Activated naive CD4-positive, alpha-beta T cell treated with anti-CD3 and anti-CD28 coated beads for 36 hours (primary cell): ENCODE data around the gene SMKR1. TPM values are rescaled to one million over a fixed set of nuclear protein-coding genes. Genes with fewer than 3 reads are reported as not detected.

ENCODE experiments used
- CTCF ChIA-PET: fragments of 350-600 bp; sonication (Branson Sonifier 250); formaldehyde crosslinking; loops from one replicate; lab custom pipeline; 2021; ENCODE audit warnings: antibody characterized with exemption; lab: Charles Lee
- DNase-seq: peaks from one replicate; pipeline ENCODE4 v3.0.0-alpha.2; 2020
- H3K27ac Mint-ChIP-seq: one replicate; pipeline ENCODE4 v1.8.0; 2021; ENCODE audit warnings: mild to moderate bottlenecking, mixed read lengths
- H3K27me3 Mint-ChIP-seq: one replicate; pipeline ENCODE4 v1.8.0; 2021; ENCODE audit warnings: low read depth, mixed read lengths
- H3K36me3 Mint-ChIP-seq: one replicate; pipeline ENCODE4 v1.8.0; 2021; ENCODE audit warnings: low read depth, mixed read lengths
- H3K4me1 Mint-ChIP-seq: one replicate; pipeline ENCODE4 v1.8.0; 2021; ENCODE audit warnings: low read depth, mixed read lengths
- H3K4me3 Mint-ChIP-seq: one replicate; pipeline ENCODE4 v1.8.0; 2021; ENCODE audit warnings: mild to moderate bottlenecking, moderate library complexity, mixed read lengths
- H3K9me3 Mint-ChIP-seq: one replicate; pipeline ENCODE4 v1.8.0; 2021; ENCODE audit warnings: mixed read lengths
- intact Hi-C: fragments of 100-400 bp; cut with micrococcal nuclease; formaldehyde crosslinking; loops from one replicate; pipeline ENCODE4 v1.15.1; 2023
- total RNA-seq, 2 experiments: library from RNA; stranded (reverse); gene quantifications; one replicate each; pipeline ENCODE4 v1.2.3, GENCODE V29; 2021

The SMKR1 gene
- total RNA-seq, result 1 to 10 TPM in 1 of 2 experiments, under 1 TPM in 1; 0.99 to 1.2 TPM

DNA sequence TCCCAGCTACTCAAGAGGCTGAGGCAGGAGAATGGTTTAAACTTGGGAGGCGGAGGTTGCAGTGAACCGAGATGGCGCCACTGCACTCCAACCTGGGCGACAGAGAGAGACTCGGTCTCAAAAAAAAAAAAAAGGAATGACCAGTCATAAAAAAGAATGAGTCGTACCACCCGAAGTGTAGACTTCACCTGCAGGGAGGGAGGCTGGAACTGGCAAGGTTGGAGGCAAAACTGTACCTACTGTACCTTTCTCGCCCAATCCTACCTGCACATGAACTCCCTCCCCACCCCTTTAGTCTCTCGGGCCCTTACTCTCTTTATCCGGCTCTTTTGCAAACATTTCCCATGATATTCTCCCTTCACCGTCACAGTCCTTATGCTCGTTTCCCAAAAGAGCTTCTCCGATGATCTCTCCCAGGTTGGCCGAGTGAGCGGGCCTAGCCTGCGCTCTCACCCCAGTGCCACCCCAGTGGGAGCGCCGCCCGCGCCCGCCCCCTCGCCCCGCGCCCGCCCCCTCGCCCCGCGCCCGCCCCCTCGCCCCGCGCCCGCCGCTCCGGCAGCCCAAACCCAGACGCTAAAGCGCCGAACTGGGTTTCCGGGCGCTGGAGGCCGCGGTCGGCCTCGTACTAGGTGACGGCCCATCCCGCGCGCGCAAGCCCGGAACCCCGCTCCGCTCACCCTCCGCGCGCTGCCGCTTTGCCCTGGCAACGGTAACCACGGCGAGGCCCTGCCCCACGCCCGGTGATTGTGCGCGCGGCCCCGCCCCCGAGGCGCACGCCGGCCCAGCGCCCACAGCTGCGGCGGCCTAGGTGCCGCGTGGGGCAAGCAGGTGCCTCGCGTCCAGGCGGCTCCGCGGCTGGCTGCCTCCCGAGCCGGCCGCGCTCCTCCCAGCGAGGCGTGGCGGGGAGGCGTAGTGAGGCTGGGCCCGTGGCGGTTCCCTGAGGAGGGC, at the start of gene SMKR1:
SMKR1 (plus strand) TSS at position 772 of the 948 bp plus-strand sequence. CDS start 294 bp downstream, outside the sequence.
- H3K36me3 Mint-ChIP-seq, result no peaks in the 10 kb centered on the region
- H3K4me3 Mint-ChIP-seq, result peak within 1 kb of the TSS; percentile 75
- H3K9me3 Mint-ChIP-seq, result no peaks in the 10 kb centered on the region
- intact Hi-C loops, result loop anchor here (1.0 to 5.0 kb wide), 5 partner anchors 109 to 510 kb away; partner anchors contain the start of gene NRF1
- H3K27me3 Mint-ChIP-seq, result no peaks in the 10 kb centered on the region
- no peak within 1 kb of the TSS for H3K27ac Mint-ChIP-seq
- CTCF ChIA-PET, result no interaction called here
- peak; percentile 86 for DNase-seq
- peaks cover 7% of the 10 kb centered on the region for H3K4me1 Mint-ChIP-seq

DNA sequence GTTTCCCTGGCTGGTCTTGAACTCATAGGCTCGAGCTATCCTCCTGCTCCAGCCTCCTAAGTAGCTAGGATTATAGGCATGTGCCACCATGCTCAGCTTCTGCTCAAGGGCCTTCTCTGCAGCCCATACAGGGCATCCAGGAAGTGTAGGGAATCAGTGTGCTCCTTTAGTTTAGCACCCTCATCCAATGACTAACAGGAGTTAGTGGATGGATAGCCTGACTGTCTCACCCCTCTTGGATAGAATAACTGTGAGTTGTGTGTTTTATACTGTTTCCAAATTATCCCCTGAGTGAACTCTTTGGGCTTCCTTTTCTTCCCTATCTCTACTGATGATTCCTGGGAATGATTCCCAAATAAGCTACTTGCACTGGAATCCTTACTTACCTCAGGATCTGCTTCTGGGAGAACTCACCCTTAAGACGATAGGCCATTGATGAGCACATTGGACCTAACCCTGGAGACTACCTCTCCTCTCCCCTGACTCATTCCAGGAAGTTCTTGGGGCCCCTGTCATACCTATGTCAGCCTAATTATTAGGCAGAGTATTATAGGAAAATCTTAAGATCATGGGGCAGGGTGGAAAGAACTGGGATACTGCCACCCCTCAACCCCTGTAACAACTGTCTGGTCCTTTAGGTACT, 49.6 kb upstream of the SMKR1 start:
- H3K4me3 Mint-ChIP-seq, result no peak overlapping the region
- CTCF ChIA-PET, result interaction anchor here (1.0 to 1.6 kb wide), 4 partner anchors 9 to 85 kb away, joined by 3 to 5 read pairs (median 4); no protein-coding TSS in a partner anchor
- H3K9me3 Mint-ChIP-seq, result peaks cover 4% of the 10 kb centered on the region
- no peak overlapping the region for H3K27ac Mint-ChIP-seq
- no peaks in the 10 kb centered on the region for H3K27me3 Mint-ChIP-seq
- H3K36me3 Mint-ChIP-seq, result peaks cover 83% of the 10 kb centered on the region
- H3K4me1 Mint-ChIP-seq, result peaks cover 11% of the 10 kb centered on the region
- intact Hi-C loops, result no loop called here
- DNase-seq, result no peak

DNA sequence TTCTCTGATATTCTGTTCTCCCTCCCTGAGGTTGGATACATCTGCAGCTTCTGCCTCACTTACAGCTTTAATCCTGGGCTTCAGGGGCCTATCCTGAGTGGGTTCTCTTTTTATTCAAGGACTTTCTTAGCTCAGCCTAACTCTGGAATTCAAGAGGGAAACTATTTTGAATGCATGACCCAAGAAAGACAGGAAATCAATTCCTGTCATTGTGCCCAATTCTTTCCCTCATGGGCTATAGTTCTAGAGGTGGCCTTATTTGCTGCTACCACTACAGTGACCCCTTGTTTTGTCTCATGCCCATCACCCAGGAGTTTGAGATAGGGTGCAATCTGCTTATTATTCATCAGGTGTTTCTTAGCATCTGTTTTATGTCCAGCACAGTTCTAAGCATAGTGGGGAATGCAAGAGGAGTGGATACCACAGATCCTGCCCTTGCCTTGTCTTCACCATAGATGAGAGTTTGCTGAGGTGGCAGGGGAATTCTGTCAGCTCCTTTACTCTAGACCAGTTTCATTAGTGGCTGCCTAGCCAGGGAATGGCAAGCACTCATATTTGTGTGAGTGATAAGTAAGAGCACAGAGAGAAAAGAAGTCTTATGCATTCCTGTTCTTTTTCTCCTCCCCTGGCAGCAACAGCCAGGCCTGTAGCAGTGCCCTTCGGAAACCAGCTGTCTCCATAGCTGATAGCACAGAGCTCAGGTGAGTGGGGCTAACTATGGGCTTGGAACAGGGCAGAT, 48.7 kb upstream of the SMKR1 start:
- CTCF ChIA-PET, result interaction anchor here (0.6 to 1.6 kb wide), 5 partner anchors 10 to 244 kb away, joined by 3 to 5 read pairs (median 3); no protein-coding TSS in a partner anchor
- no peak for DNase-seq
- Mint-ChIP-seq H3K27me3 (no peaks in the 10 kb centered on the region), H3K36me3 (peaks cover 73% of the 10 kb centered on the region), H3K4me1 (peaks cover 11% of the 10 kb centered on the region), H3K4me3 (no peak overlapping the region), H3K27ac (no peak overlapping the region), H3K9me3 (no peaks in the 10 kb centered on the region)
- intact Hi-C loops, result no loop called here

DNA sequence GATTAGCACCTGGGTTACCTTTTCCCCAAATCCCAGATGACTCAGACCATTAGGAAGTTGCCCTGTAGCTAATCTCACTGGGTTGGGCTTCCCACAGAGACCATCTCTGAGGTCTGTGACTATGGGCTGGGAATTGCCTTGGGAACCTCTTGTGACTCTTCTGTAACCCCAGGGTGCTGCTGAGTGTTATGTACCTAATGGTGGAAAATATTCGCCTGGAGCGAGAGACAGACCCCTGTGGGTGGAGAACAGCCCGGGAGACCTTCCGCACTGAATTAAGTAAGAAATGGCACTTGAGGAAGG, 48.1 kb upstream of the SMKR1 start:
- Mint-ChIP-seq H3K4me3 (no peak overlapping the region), H3K4me1 (peaks cover 11% of the 10 kb centered on the region), H3K36me3 (peaks cover 68% of the 10 kb centered on the region), H3K9me3 (no peaks in the 10 kb centered on the region), H3K27ac (no peak overlapping the region), H3K27me3 (no peaks in the 10 kb centered on the region)
- DNase-seq, result no peak
- intact Hi-C loops, result no loop called here
- CTCF ChIA-PET, result interaction anchor here (0.6 to 1.6 kb wide), 4 partner anchors 11 to 244 kb away, joined by 3 to 5 read pairs (median 4); no protein-coding TSS in a partner anchor

DNA sequence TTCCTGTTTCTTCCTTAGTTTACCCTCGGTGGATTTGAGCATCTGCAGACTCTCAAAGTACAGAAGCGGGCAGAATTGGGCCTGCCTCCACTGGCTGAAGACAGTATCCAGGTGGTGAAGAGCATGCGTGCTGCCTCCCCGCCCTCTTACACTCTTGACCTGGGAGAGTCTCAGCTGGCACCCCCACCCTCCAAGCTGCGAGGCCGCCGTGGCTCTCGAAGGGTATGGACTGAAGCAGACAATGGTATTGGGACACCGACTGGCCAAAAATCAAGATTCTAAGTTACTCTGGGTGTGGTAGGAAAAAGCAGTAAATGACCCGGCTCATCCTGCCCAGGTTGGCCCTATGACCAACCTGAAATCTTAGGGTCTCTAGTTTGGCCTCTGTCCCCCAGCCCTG, 45.9 kb upstream of the SMKR1 start:
- H3K27ac Mint-ChIP-seq, result no peak overlapping the region
- H3K9me3 Mint-ChIP-seq, result no peaks in the 10 kb centered on the region
- peaks cover 49% of the 10 kb centered on the region for H3K36me3 Mint-ChIP-seq
- intact Hi-C loops, result no loop called here
- H3K4me3 Mint-ChIP-seq, result no peak overlapping the region
- CTCF ChIA-PET, result no interaction called here
- no peak for DNase-seq
- peaks cover 11% of the 10 kb centered on the region for H3K4me1 Mint-ChIP-seq
- no peaks in the 10 kb centered on the region for H3K27me3 Mint-ChIP-seq

DNA sequence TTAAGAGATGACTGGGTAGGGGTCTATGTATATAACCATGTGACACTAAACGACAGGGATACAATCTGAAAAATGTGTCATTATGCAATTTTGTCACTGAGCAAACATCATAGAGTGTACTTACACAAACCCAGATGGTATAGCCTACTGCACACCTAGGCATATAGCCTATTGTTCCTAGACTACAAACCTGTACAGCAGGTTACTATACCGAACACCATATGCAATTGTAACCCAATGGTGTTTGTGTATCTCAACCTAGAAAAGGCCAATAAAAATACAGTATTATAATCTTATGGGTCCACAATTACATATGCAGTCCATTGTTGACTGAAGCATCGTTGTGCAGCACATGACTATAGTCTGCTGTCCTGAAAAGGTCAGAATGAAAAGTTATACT, 45.2 kb upstream of the SMKR1 start:
- Mint-ChIP-seq H3K4me1 (peaks cover 6% of the 10 kb centered on the region), H3K27me3 (no peaks in the 10 kb centered on the region), H3K9me3 (no peaks in the 10 kb centered on the region), H3K4me3 (no peak overlapping the region), H3K36me3 (peaks cover 43% of the 10 kb centered on the region), H3K27ac (no peak overlapping the region)
- CTCF ChIA-PET, result no interaction called here
- intact Hi-C loops, result no loop called here
- no peak for DNase-seq

DNA sequence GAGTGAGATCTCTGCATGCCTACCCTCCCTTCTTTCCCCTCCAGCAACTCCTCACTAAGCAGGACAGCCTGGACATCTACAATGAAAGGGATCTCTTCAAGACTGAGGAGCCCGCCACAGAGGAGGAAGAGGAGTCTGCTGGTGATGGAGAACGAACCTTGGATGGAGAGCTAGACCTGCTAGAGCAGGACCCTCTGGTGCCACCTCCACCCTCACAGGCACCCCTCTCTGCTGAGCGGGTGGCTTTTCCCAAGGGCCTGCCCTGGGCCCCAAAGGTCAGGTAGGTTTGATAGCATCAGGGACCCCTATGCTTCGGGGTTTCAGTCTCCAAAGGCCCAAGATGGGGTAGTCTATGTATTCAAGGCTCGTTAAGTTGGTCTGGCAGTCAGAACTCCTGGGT, 44.2 kb upstream of the SMKR1 start:
- CTCF ChIA-PET, result no interaction called here
- Mint-ChIP-seq H3K27me3 (no peaks in the 10 kb centered on the region), H3K9me3 (no peaks in the 10 kb centered on the region), H3K27ac (no peak overlapping the region), H3K36me3 (peaks cover 36% of the 10 kb centered on the region), H3K4me1 (no peaks in the 10 kb centered on the region), H3K4me3 (no peak overlapping the region)
- intact Hi-C loops, result no loop called here
- DNase-seq, result no peak

DNA sequence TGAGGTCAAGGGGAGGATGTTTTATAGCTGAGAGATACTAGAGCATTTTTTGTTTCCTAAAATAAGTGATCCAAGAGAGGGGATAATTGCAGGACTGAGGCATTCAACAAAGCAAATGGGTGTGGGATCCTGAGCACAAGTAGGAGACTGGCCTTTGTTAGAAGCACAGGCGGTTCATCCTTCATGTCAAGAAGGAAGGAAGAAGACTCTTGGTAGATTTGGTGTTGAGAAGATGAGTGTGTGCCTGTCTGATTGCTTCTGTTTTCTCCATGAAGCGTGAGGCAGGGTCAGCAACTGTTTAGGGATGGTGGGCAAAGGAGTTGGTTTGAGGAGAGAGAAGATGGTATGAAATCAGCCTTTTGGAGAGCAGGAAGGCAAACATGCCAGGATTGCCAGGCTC, 40.5 kb upstream of the SMKR1 start:
- Mint-ChIP-seq H3K27me3 (no peaks in the 10 kb centered on the region), H3K36me3 (peaks cover 35% of the 10 kb centered on the region), H3K4me1 (no peaks in the 10 kb centered on the region), H3K4me3 (no peak overlapping the region), H3K27ac (no peak overlapping the region), H3K9me3 (no peaks in the 10 kb centered on the region)
- CTCF ChIA-PET, result no interaction called here
- intact Hi-C loops, result no loop called here
- no peak for DNase-seq

DNA sequence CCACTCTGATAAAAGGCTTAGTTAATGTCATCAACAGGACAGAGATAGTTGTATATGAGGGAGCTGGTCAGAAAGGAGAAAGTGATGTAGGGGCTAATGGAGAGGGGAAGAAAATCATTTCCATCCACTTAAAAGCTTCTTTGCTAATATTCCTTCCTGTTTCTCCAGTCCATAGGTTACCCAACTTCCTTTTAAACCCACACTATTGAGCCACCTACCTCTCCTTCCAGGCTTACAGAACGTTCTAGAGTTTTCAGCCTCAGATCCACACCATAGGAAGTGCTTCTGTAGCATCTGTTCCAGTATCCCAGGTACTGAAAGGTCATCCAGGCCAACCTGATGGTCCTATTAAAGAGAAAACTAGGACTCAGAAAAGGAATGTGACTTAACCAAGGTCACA, 39.9 kb upstream of the SMKR1 start:
- intact Hi-C loops, result no loop called here
- no peaks in the 10 kb centered on the region for H3K27me3 Mint-ChIP-seq
- no peak overlapping the region for H3K27ac Mint-ChIP-seq
- CTCF ChIA-PET, result interaction anchor here (0.7 to 1.3 kb wide), 2 partner anchors 9 to 19 kb away, joined by 3 read pairs; no protein-coding TSS in a partner anchor
- H3K4me3 Mint-ChIP-seq, result no peak overlapping the region
- no peaks in the 10 kb centered on the region for H3K9me3 Mint-ChIP-seq
- no peaks in the 10 kb centered on the region for H3K4me1 Mint-ChIP-seq
- no peak for DNase-seq
- H3K36me3 Mint-ChIP-seq, result peaks cover 39% of the 10 kb centered on the region

DNA sequence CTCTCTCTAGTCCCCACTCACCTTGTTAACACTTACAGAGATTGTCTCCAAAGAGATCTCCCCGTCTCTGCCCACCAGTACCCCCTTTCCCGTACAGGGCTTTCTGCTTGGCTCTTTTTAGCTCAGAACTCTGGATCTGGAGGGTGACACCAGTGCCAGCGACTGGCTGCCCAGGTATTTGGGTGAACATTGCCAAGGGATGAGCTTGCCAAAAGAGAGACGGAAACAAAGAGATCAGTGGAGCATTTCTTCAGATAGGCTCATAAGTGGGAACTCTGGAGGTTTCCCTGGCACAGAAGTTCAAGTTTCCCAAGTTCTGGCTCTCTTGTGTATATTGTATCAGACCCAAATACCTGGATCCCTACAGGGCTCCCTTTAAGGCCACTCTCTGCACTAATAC, 38.1 kb upstream of the SMKR1 start:
- Mint-ChIP-seq H3K4me1 (no peaks in the 10 kb centered on the region), H3K27me3 (no peaks in the 10 kb centered on the region), H3K4me3 (no peak overlapping the region), H3K9me3 (no peaks in the 10 kb centered on the region), H3K36me3 (peaks cover 49% of the 10 kb centered on the region), H3K27ac (no peak overlapping the region)
- intact Hi-C loops, result no loop called here
- no peak for DNase-seq
- CTCF ChIA-PET, result interaction anchor here (1.2 kb wide), 1 partner anchor 246 kb away, joined by 3 read pairs; no protein-coding TSS in a partner anchor

DNA sequence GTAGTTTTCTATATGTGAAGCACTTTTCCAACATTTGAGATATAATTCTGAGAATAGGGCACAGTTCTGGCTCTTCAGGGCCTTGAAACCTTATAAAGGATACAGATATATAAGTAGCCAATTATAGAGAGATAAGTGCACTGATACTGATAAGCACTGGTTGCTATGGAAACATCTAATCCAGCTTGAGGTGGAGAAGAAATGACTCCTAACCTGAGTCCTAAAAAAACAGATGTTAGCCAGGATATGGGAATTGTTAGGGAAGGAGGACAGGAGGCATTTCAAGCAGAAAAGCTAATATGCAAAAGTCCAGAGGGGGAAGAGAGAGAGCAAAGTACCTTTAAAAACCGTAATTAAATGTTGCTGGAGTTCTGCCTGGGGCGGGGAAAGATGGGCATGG, 37.3 kb upstream of the SMKR1 start:
- no peak for DNase-seq
- CTCF ChIA-PET, result interaction anchor here (1.7 kb wide), 1 partner anchor 98 kb away, joined by 5 read pairs; no protein-coding TSS in a partner anchor
- Mint-ChIP-seq H3K4me3 (no peak overlapping the region), H3K9me3 (no peaks in the 10 kb centered on the region), H3K27me3 (no peaks in the 10 kb centered on the region), H3K4me1 (no peaks in the 10 kb centered on the region), H3K36me3 (peaks cover 52% of the 10 kb centered on the region), H3K27ac (no peak overlapping the region)
- intact Hi-C loops, result no loop called here

DNA sequence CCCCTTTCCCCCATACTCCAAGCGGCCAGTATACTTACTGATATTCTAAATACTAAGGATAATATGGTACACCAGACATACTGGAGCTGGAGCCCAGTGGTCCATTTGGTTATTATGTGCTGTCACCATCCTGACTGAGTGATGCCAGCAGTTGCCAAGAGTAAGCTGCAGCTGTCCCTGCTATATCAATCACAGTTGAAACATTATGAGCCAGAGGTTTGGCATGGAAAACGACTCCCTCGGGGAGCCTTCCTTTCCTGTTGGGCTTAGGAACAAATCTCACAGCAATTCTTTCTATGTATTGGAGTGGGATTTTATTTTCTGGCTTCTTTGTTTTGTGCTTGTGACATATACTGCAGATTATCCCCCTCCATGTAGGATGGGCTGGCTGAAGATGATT, 35.5 kb upstream of the SMKR1 start:
- no peak overlapping the region for H3K4me3 Mint-ChIP-seq
- peaks cover 58% of the 10 kb centered on the region for H3K36me3 Mint-ChIP-seq
- DNase-seq, result no peak
- H3K27ac Mint-ChIP-seq, result no peak overlapping the region
- intact Hi-C loops, result no loop called here
- H3K27me3 Mint-ChIP-seq, result no peaks in the 10 kb centered on the region
- CTCF ChIA-PET, result interaction anchor here (0.6 kb wide), 1 partner anchor 78 kb away, joined by 3 read pairs; no protein-coding TSS in a partner anchor
- no peaks in the 10 kb centered on the region for H3K9me3 Mint-ChIP-seq
- H3K4me1 Mint-ChIP-seq, result peaks cover 12% of the 10 kb centered on the region
